DND-41 (cell line): ENCODE measurements around the gene TBCB.

Source experiments
- EZH2 ChIP-seq: IDR thresholded peaks from 3 replicates; pipeline ENCODE4 v1.6.1; 2012; ENCODE audit warnings: borderline replicate concordance, low read depth, mild to moderate bottlenecking, moderate library complexity, low read length, inconsistent platforms; ENCODE audit not compliant: severe bottlenecking
- TF ChIP-seq, protein P1 (sequence below): IDR thresholded peaks from 2 replicates; pipeline ENCODE4 v1.5.1; 2012; ENCODE audit warnings: borderline replicate concordance, low read length, moderate library complexity, mild to moderate bottlenecking; ENCODE audit not compliant: poor library complexity, severe bottlenecking; ENCODE audit errors: extremely low read depth

DNA sequence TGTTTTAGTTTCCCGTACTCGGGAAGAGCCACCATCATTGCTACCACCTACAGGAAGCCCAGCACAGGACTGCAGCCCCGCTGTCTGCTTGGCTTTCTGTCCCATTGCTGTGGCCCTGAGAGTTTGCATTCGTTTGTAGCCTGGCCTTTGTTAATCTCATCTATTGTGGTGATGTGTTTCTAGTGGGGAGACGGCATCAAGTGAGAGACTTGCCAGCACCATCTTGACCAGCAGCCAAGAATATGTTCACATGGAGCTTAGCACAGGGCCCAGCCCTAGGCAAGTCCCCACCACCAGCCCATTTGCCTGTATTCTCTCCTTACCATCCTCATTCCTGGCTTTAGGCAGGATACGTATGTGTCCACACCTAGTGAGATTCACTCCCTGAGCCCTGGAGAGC lies 21.6 kb upstream of the TBCB start:
- TF ChIP-seq, protein P1, sequence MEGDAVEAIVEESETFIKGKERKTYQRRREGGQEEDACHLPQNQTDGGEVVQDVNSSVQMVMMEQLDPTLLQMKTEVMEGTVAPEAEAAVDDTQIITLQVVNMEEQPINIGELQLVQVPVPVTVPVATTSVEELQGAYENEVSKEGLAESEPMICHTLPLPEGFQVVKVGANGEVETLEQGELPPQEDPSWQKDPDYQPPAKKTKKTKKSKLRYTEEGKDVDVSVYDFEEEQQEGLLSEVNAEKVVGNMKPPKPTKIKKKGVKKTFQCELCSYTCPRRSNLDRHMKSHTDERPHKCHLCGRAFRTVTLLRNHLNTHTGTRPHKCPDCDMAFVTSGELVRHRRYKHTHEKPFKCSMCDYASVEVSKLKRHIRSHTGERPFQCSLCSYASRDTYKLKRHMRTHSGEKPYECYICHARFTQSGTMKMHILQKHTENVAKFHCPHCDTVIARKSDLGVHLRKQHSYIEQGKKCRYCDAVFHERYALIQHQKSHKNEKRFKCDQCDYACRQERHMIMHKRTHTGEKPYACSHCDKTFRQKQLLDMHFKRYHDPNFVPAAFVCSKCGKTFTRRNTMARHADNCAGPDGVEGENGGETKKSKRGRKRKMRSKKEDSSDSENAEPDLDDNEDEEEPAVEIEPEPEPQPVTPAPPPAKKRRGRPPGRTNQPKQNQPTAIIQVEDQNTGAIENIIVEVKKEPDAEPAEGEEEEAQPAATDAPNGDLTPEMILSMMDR, result no peak
- TF ChIP-seq EZH2, result no peak
